Activated B cell treated with CpG ODN at 0.5 μM for 24 hours (primary cell): Measurements from ENCODE around the gene CAMTA2. TPM values are rescaled to one million over a fixed set of nuclear protein-coding genes. Genes with fewer than 3 reads are reported as not detected.

ENCODE experiments used
- ATAC-seq: fragments of 200-7000 bp; cut with Tn5 transposase; one replicate; pipeline ENCODE4 v1.10.0; 2021; ENCODE audit warnings: low read depth, mild to moderate bottlenecking, moderate library complexity
- CTCF ChIA-PET: fragments of 350-600 bp; sonication (Branson Sonifier 250); formaldehyde crosslinking; loops from one replicate; lab custom pipeline; 2021; ENCODE audit warnings: antibody characterized with exemption; lab: Charles Lee
- POLR2A ChIA-PET: fragments of 350-600 bp; sonication (Branson Sonifier 250); formaldehyde crosslinking; loops from one replicate; lab custom pipeline; 2021; ENCODE audit warnings: antibody characterized with exemption; lab: Charles Lee
- DNase-seq: peaks from one replicate; pipeline ENCODE4 v3.0.0; 2022
- H3K27ac Mint-ChIP-seq: one replicate; pipeline ENCODE4 v1.8.0; 2020; ENCODE audit warnings: mixed read lengths
- H3K27me3 Mint-ChIP-seq: one replicate; pipeline ENCODE4 v1.8.0; 2021; ENCODE audit warnings: mixed read lengths
- H3K36me3 Mint-ChIP-seq: one replicate; pipeline ENCODE4 v1.8.0; 2021; ENCODE audit warnings: low read depth, mixed read lengths
- H3K4me1 Mint-ChIP-seq: one replicate; pipeline ENCODE4 v1.8.0; 2021; ENCODE audit warnings: mixed read lengths
- H3K4me3 Mint-ChIP-seq: one replicate; pipeline ENCODE4 v1.8.0; 2020; ENCODE audit warnings: mild to moderate bottlenecking, mixed read lengths
- H3K9me3 Mint-ChIP-seq: one replicate; pipeline ENCODE4 v1.8.0; 2020; ENCODE audit warnings: mixed read lengths
- CTCF ChIP-seq: fragments of 200-600 bp; IDR thresholded peaks from one replicate; pipeline ENCODE4 v1.8.0; 2022; ENCODE audit warnings: antibody characterized with exemption, mild to moderate bottlenecking
- intact Hi-C: fragments of 100-400 bp; cut with micrococcal nuclease; formaldehyde crosslinking; loops from one replicate; pipeline ENCODE4 v1.15.1; 2024
- total RNA-seq: library from RNA; stranded (reverse); gene quantifications from 2 replicates; pipeline ENCODE4 v1.2.3, GENCODE V29; 2022

Gene CAMTA2
- total RNA-seq, 1 donor from 2014 or later, result 57.9 TPM

- H3K4me1 Mint-ChIP-seq, result peaks cover 51% of the 10 kb centered on the region
- H3K36me3 Mint-ChIP-seq, result peaks cover 52% of the 10 kb centered on the region
- TF ChIP-seq CTCF, result no peak
- ChIA-PET POLR2A (interaction anchor here (0.7 to 1.0 kb wide), 3 partner anchors 16 to 41 kb away, joined by 3 read pairs; partner anchors contain the start of gene PFN1), CTCF (no interaction called here)
- ATAC-seq (no peak), DNase-seq (no peak)
- no peaks in the 10 kb centered on the region for H3K27me3 Mint-ChIP-seq
- H3K27ac Mint-ChIP-seq, result no peak overlapping the region
- intact Hi-C loops, result no loop called here
- no peak overlapping the region for H3K4me3 Mint-ChIP-seq
- no peaks in the 10 kb centered on the region for H3K9me3 Mint-ChIP-seq
Measured at GRCh38 chr17:4982305-4982704, 5.2 kb downstream of the CAMTA2 start.

GRCh38 chr17:4980644-4981216, 6.7 kb downstream of the CAMTA2 start:
- POLR2A ChIA-PET, result interaction anchor here (0.9 to 3.5 kb wide), 5 partner anchors 12 to 277 kb away, joined by 3 to 21 read pairs (median 3); partner anchors contain the start of genes PELP1, PFN1 and SPAG7
- ATAC-seq (peak; percentile 68), DNase-seq (no peak)
- TF ChIP-seq CTCF, result peak; percentile 55
- no peaks in the 10 kb centered on the region for H3K9me3 Mint-ChIP-seq
- peaks cover 61% of the 10 kb centered on the region for H3K36me3 Mint-ChIP-seq
- CTCF ChIA-PET, result interaction anchor here (0.8 to 4.5 kb wide), 8 partner anchors 10 to 81 kb away, joined by 3 to 32 read pairs (median 4); partner anchors contain the start of genes INCA1, KIF1C and SPAG7
- no peaks in the 10 kb centered on the region for H3K27me3 Mint-ChIP-seq
- H3K27ac Mint-ChIP-seq, result peak overlapping the region; percentile 37
- intact Hi-C loops, result loop anchor here (1.0 to 2.0 kb wide), 3 partner anchors 16 to 82 kb away; partner anchors contain the start of genes INCA1 and KIF1C
- peak overlapping the region; percentile 2 for H3K4me3 Mint-ChIP-seq
- peaks cover 41% of the 10 kb centered on the region for H3K4me1 Mint-ChIP-seq

GRCh38 chr17:4978726-4979125, 8.7 kb downstream of the CAMTA2 start:
- peak; percentile 28 for ATAC-seq
- POLR2A ChIA-PET, result interaction anchor here (0.7 to 3.5 kb wide), 10 partner anchors 8 to 53 kb away, joined by 3 to 21 read pairs (median 6); partner anchors contain the start of genes INCA1, KIF1C, PFN1 and RNF167
- Mint-ChIP-seq H3K9me3 (no peaks in the 10 kb centered on the region), H3K36me3 (peaks cover 72% of the 10 kb centered on the region), H3K27ac (peak overlapping the region; percentile 71), H3K4me3 (peak overlapping the region; percentile 24), H3K4me1 (peaks cover 38% of the 10 kb centered on the region), H3K27me3 (no peaks in the 10 kb centered on the region)
- DNase-seq, result no peak
- TF ChIP-seq CTCF, result no peak
- CTCF ChIA-PET, result interaction anchor here (1.4 to 4.5 kb wide), 3 partner anchors 41 to 83 kb away, joined by 4 to 32 read pairs (median 18); no protein-coding TSS in a partner anchor
- intact Hi-C loops, result no loop called here

- H3K4me3 Mint-ChIP-seq, result no peak overlapping the region
- H3K27ac Mint-ChIP-seq, result no peak overlapping the region
- no peak for DNase-seq
- CTCF ChIA-PET, result no interaction called here
- no peak for TF ChIP-seq CTCF
- intact Hi-C loops, result no loop called here
- no peaks in the 10 kb centered on the region for H3K27me3 Mint-ChIP-seq
- POLR2A ChIA-PET, result interaction anchor here (0.5 kb wide), 1 partner anchor 43 kb away, joined by 3 read pairs; no protein-coding TSS in a partner anchor
- H3K9me3 Mint-ChIP-seq, result no peaks in the 10 kb centered on the region
- peaks cover 74% of the 10 kb centered on the region for H3K36me3 Mint-ChIP-seq
- peaks cover 11% of the 10 kb centered on the region for H3K4me1 Mint-ChIP-seq
- ATAC-seq, result no peak
Measured at GRCh38 chr17:4974115-4974670, 13.3 kb downstream of the CAMTA2 start.
